GM21381 (cell line): Measurements from ENCODE around the gene GATA1.

Experiments used
- ATAC-seq: cut with Tn5 transposase; IDR thresholded peaks from one replicate; pipeline ENCODE4 v1.9.1; 2021; ENCODE audit warnings: mild to moderate bottlenecking, moderate library complexity; ENCODE audit not compliant: unreplicated experiment

GATA1 gene

DNA sequence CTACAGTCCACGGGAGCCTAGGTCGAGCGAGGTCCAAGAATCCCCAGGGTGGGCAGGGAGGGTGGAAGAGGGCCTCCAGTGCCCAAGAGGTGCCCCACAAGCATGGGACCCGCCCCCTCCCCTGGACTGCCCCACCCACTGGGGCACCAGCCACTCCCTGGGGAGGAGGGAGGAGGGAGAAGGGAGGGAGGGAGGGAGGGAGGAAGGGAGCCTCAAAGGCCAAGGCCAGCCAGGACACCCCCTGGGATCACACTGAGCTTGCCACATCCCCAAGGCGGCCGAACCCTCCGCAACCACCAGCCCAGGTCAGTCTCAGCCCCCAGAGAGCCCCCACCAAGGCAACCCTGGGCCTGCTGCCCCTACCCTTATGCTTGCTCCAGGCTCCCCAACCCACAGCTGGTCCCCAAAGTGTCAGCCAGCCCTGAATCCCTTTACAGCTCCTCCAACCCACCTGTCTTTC is at the start of gene GATA1:
Gene GATA1 (plus strand): TSS at position 250 of the 460 bp plus-strand sequence. CDS start 4,520 bp downstream, outside the sequence.
- no peak for ATAC-seq

GRCh38 chrX:48736878-48737212 is 49.5 kb upstream of the GATA1 start:
- no peak for ATAC-seq

GRCh38 chrX:48737213-48737938 is 49.0 kb upstream of the GATA1 start:
- peak; percentile 99 for ATAC-seq

DNA sequence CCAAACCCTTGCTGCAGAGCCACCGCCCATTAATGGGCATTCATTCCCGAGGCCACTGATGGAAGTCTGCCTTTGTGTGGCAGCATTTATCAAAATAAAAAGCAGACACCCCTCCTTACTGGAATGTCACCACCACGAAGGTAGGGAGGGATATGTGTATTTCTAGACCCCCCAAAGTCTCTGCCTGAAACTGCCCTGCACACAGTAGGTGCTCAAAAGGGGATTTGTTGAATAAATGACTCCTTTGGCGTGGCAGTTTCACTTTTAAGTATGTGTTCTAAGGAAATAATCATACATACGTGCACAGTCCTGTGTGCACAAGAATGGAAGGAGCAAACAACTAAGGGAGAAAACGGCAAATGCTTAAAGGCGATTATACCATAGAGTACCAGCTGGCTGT is 48.5 kb upstream of the GATA1 start:
- ATAC-seq: no peak

DNA sequence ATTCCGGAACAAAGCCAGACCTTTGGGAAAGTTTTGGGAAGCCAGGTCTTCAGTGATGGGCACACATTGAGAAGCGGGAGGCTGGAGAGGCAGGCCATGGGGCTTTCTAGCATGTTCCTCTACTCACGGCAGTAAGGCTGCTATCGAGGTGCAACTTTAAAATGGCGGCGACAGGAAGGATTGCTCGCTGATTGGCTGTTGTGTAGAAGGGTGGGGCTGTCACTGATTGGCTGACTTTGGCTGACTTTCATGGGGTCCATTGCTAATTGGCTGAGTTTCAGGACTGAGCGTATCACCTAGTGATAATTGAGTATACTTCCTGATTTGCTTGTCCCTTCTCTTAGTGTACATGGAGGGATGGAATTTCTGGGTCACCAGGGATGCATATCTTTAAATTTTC is 44.6 kb upstream of the GATA1 start:
- ATAC-seq: no peak

GRCh38 chrX:48745222-48745621 is 41.2 kb upstream of the GATA1 start:
- ATAC-seq: no peak

- no peak for ATAC-seq
Observed at GRCh38 chrX:48747415-48748016, 38.9 kb upstream of the GATA1 start.

GRCh38 chrX:48749182-48749581 is 37.2 kb upstream of the GATA1 start:
- ATAC-seq: no peak

DNA sequence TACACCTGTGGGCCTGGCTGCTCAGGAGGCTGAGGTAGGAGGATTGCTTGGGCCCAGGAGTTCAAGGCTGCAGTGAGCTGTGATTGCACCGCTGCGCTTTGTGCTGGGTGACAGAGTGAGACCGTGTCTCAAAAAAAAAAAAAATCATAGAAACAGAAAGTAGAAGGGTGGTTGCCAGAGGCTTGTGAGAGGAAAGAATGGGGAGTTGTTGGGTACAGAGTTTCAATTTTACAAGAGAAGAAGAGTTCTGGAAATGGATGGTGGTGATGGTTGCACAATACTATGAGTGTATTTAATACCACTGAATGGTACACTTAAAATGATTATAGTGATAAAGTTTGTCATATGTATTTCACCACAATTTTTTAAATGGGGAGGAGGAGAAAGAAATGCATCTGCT is 35.0 kb upstream of the GATA1 start:
- ATAC-seq: no peak

- ATAC-seq: no peak
Observed at GRCh38 chrX:48752498-48752897, 33.9 kb upstream of the GATA1 start.

DNA sequence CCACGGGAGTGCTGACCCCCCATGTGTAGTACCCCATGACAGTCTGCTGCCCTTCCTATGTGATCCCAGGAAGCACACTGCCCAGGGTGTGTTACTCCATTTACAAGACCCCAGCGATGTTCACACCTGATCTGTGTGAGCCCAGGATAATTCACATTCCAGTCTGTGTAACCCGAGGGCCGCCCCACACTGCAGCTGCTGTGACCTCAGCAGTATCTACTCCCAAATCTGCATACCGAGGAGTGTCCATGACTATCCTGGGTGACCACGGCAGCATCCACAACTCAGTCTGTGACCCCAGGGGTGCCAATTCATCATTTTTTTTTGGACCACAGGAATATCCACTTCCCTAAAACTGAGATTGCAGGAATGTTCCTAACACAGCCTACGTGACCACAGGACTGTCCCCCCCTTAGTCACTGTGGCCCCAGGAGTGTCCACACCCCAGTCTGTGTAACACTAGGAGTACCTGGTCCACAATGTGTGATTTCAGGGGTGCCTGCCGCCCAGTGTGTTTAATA is 32.6 kb upstream of the GATA1 start:
- no peak for ATAC-seq

DNA sequence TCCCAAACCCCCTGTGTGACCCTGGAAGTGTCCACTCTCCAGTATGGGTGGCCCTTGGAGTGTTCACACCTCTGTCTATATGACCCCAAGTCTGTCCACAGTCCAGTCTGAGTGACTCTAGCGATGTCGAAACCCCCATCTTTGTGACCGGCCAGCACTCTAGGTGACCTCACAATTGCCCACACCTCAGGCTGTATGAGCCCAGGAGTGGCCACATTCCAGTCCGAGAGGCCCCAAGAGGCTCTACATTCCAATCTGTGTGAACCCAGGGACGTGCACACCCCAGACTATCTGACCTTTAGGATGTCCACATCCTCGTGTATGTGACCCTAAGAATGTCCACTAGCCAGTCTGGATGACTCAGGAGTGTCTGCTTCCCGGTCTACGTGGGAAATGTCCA is 32.2 kb upstream of the GATA1 start:
- no peak for ATAC-seq

DNA sequence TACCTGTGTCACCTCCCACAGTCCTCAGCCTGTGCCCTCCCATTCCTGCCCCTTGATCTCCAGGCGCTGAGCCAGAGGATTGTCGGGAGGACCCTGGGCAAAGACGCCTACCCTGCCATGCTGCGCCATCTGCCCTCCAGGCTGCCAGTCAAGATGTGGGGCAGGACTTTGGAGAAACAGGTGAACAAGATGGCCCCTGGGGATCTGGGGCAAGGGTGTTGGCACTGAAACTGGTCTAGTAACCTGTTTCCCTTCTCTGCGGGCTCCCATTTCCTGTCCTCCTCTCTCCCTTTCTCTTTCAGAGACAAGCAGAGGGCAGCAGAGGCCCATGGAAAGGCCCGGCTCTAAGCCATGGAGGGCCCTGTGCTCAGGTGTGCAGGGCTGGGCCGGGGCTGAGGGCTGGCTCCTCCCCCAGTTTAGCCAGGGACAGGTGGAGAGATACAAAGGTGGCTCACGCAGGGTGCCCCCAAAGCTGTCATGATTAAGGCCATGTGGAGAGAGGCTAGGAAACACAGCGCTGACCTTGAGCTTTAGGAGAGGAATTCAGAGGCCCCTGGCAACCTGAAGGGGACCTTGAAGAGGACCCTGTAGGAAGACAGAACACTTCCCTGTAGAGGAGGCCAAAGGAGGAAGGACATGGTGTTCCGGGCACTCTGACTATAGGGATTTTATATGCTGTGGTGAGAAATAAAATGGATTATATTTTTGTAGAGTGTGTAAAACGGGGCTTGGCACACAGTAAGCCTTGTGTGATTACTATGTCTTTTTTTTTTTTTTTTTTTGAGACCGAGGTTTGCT is 24.5 kb upstream of the GATA1 start, which contains the start of gene GLOD5:
Gene GLOD5 (plus strand): TSS at position 74 of the 798 bp plus-strand sequence. CDS start 44 bp downstream, at position 118.
- no peak for ATAC-seq

- no peak for ATAC-seq
Observed at GRCh38 chrX:48769230-48769629, 17.2 kb upstream of the GATA1 start.

- ATAC-seq: no peak
Observed at GRCh38 chrX:48770296-48770695, 16.1 kb upstream of the GATA1 start.

DNA sequence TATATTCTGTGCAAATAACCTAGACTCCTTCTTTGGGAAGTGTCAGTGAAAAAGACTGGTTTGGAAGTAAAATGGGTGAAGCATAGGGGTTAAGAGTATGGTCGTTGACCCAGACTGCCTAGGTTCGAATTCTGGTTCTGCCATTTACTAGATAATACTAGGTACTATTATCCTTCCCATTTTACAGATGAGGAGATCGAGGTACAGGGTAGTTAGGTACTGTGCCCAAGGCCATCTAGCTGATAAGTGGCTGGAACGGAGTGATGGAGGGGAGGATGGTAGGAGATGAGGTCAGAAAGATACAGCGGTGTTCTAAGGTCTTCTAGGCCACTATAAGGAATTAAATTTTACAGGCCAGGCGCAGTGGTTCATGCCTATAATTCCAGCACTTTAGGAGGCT is 13.8 kb upstream of the GATA1 start:
- ATAC-seq: no peak

GRCh38 chrX:48776818-48777439 is 9.5 kb upstream of the GATA1 start:
- no peak for ATAC-seq

DNA sequence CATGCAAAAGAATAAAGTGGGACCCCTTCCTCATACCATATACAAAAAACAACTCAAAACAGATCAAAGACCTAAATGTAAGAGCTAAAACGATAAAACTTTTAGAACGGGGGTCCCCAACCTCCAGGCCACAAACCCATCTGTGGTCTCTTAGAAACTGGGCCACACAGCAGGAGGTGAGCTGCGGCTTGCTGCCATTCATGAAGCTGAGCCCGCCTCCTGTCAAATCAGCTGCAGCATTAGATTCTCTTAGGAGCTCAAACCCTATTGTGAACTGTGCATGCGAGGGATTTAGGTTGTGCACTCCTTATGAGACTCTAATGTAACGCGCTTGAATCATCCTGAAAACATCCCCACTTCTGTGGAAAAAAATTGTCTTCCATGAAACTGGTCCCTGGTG is 7.0 kb upstream of the GATA1 start:
- no peak for ATAC-seq

- no peak for ATAC-seq
Observed at GRCh38 chrX:48781705-48782104, 4.7 kb upstream of the GATA1 start.

DNA sequence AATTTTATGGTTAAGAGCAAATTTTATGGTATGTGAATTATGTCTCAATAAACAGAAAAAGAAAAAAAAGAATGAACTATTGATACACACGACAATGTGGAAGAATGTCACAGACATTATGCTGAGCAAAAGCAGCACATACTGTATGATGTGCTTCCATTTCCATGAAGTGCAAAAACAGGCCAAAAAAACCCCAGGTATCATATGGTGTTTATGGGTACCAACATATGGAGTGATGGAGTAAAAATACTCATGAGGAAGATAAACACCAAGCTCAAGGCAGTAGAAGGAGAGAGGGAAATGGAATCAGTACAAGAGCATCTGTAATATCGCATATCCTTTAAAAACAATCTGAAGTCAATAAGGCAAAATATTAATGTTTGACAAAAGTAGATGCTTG is 4.2 kb upstream of the GATA1 start:
- ATAC-seq: no peak

- ATAC-seq: no peak
Observed at GRCh38 chrX:48782795-48783194, 3.6 kb upstream of the GATA1 start.
